Measurements from ENCODE around the gene TAF11L7. TPM values are rescaled to one million over a fixed set of nuclear protein-coding genes. Genes with fewer than 3 reads are reported as not detected.

Gene TAF11L7
- total and polyA plus RNA-seq, 2 donors (not counting 3 experiments of a cell fraction or from before 2014, with no cell fraction given), result not detected

- intact Hi-C loops (cut with micrococcal nuclease), result no loop called here
- dilution Hi-C loops (cut with MboI; ENCODE audit: extremely low pct_ligation_motif_present, low sequenced_read_pairs), result no loop called here
- CTCF ChIA-PET, result no interaction called here
Observed at GRCh38 chr5:17620627-17621026, 35.1 kb upstream of the TAF11L7 start.

DNA sequence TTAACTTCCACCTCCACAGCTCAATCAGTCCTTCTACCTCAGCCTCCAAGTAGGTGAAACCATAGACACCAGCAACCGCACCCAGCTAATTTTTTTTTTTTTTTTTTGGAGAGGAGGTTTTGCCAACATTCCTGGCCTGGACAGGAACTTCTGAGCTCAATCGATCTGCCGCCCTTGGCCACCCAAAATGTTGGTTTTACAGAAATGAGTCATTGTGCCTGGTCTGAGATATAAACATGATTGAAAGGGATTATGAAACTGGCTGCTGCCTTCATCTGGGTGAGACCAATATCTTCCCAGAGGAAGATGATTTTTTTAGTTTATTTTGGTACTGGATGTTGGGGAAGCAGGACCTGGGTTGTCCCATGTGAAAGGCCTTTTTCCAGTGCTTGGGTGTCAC lies 33.8 kb upstream of the TAF11L7 start:
- FAIRE-seq (no peak), DNase-seq (ENCODE audit: low read depth, low spot score) (no peak)
- H2AFZ ChIP-seq (ENCODE audit: low read depth, low read length), result no peak overlapping the region
- no peak for TF ChIP-seq POLR2AphosphoS5 (IDR thresholded peaks at IDR 0.05; ENCODE audit: insufficient read depth, low read depth, low read length)
- TF ChIP-seq FOS (IDR thresholded peaks at IDR 0.05; ENCODE audit: borderline replicate concordance, insufficient read depth, low read length), result no peak
- TF ChIP-seq MYC (IDR thresholded peaks at IDR 0.05; ENCODE audit: low read depth, low read length), result no peak
- no peak for TF ChIP-seq EZH2 (IDR thresholded peaks at IDR 0.05; ENCODE audit: borderline replicate concordance, low read depth, low read length, severe bottlenecking)
- no peak for TF ChIP-seq POLR2A (IDR thresholded peaks at IDR 0.05; ENCODE audit: low read depth, low read length)
- TF ChIP-seq GATA2 (IDR thresholded peaks at IDR 0.05; ENCODE audit: insufficient read depth, insufficient read length, low read depth, low read length), result no peak
- TF ChIP-seq, protein P1, sequence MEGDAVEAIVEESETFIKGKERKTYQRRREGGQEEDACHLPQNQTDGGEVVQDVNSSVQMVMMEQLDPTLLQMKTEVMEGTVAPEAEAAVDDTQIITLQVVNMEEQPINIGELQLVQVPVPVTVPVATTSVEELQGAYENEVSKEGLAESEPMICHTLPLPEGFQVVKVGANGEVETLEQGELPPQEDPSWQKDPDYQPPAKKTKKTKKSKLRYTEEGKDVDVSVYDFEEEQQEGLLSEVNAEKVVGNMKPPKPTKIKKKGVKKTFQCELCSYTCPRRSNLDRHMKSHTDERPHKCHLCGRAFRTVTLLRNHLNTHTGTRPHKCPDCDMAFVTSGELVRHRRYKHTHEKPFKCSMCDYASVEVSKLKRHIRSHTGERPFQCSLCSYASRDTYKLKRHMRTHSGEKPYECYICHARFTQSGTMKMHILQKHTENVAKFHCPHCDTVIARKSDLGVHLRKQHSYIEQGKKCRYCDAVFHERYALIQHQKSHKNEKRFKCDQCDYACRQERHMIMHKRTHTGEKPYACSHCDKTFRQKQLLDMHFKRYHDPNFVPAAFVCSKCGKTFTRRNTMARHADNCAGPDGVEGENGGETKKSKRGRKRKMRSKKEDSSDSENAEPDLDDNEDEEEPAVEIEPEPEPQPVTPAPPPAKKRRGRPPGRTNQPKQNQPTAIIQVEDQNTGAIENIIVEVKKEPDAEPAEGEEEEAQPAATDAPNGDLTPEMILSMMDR (IDR thresholded peaks at IDR 0.05; ENCODE audit: extremely low read depth in 1 of 2, insufficient read depth in 1 of 2, low read depth in 1 of 2, low read length in 2 of 2), result no peak
- TF ChIP-seq MAX (IDR thresholded peaks at IDR 0.05; ENCODE audit: insufficient read depth, insufficient read length), result no peak
- no peak for TF ChIP-seq JUN (IDR thresholded peaks at IDR 0.05; ENCODE audit: borderline replicate concordance, insufficient read depth, insufficient read length, low read depth)
- H3K9me1 ChIP-seq (replicated peaks; ENCODE audit: control insufficient read depth, extremely low read depth, insufficient read depth, low read length), result no peaks in the 10 kb centered on the region
- no TSS peak for BruUV-seq (replicated peaks)
- POLR2A ChIA-PET, result no interaction called here
- no peaks in the 10 kb centered on the region for H3K4me1 ChIP-seq (ENCODE audit: control insufficient read depth, extremely low read depth, insufficient read depth, low read length)
- no peaks in the 10 kb centered on the region for H3K36me3 ChIP-seq (ENCODE audit: control insufficient read depth in 2 of 2, extremely low read depth in 1 of 2, insufficient read depth in 2 of 2, low read length in 2 of 2)
- H3K9ac ChIP-seq (replicated peaks; ENCODE audit: extremely low read depth, insufficient read depth, low read length), result no peak overlapping the region
- H4K20me1 ChIP-seq (replicated peaks; ENCODE audit: control insufficient read depth, extremely low read depth, insufficient read depth, low read length), result no peaks in the 10 kb centered on the region
- dilution Hi-C loops (cut with MboI; ENCODE audit: extremely low pct_ligation_motif_present, low sequenced_read_pairs), result no loop called here
- H3K4me2 ChIP-seq (ENCODE audit: insufficient read depth, low read length), result no peak overlapping the region
- H3K9me3 ChIP-seq (replicated peaks; ENCODE audit: control insufficient read depth, insufficient read depth, low read length), result no peaks in the 10 kb centered on the region
- intact Hi-C loops (cut with micrococcal nuclease), result no loop called here
- H3K27ac ChIP-seq (ENCODE audit: insufficient read depth, low read depth, low read length), result no peak overlapping the region
- no peaks in the 10 kb centered on the region for H3K79me2 ChIP-seq (ENCODE audit: control insufficient read depth, insufficient read depth, low read length)
- H3K27me3 ChIP-seq (ENCODE audit: control insufficient read depth in 2 of 2, insufficient read depth in 2 of 2, low read length in 2 of 2), result no peaks in the 10 kb centered on the region
- no peak overlapping the region for H3K4me3 ChIP-seq (replicated peaks in 1 of 3; ENCODE audit: insufficient read depth in 1 of 3, low read depth in 1 of 3, low read length in 3 of 3)
- CTCF ChIA-PET, result no interaction called here

More at GRCh38 chr5:17620627-17621026, 35.1 kb upstream of the TAF11L7 start:
- H3K36me3 ChIP-seq (ENCODE audit: control insufficient read depth in 2 of 2, extremely low read depth in 1 of 2, insufficient read depth in 2 of 2, low read length in 2 of 2), result no peaks in the 10 kb centered on the region
- H3K4me3 ChIP-seq (replicated peaks in 1 of 3; ENCODE audit: insufficient read depth in 1 of 3, low read depth in 1 of 3, low read length in 3 of 3), result no peak overlapping the region
- no peaks in the 10 kb centered on the region for H3K79me2 ChIP-seq (ENCODE audit: control insufficient read depth, insufficient read depth, low read length)
- no peak overlapping the region for H2AFZ ChIP-seq (ENCODE audit: low read depth, low read length)
- TF ChIP-seq FOS (IDR thresholded peaks at IDR 0.05; ENCODE audit: borderline replicate concordance, insufficient read depth, low read length), result no peak
- TF ChIP-seq, protein P1 (IDR thresholded peaks at IDR 0.05; ENCODE audit: extremely low read depth in 1 of 2, insufficient read depth in 1 of 2, low read depth in 1 of 2, low read length in 2 of 2), result peak in 1 of 2 donors; percentile 6
- H3K9ac ChIP-seq (replicated peaks; ENCODE audit: extremely low read depth, insufficient read depth, low read length), result no peak overlapping the region
- H3K27me3 ChIP-seq (ENCODE audit: control insufficient read depth in 2 of 2, insufficient read depth in 2 of 2, low read length in 2 of 2), result no peaks in the 10 kb centered on the region
- H3K27ac ChIP-seq (ENCODE audit: insufficient read depth, low read depth, low read length), result no peak overlapping the region
- no peaks in the 10 kb centered on the region for H3K4me1 ChIP-seq (ENCODE audit: control insufficient read depth, extremely low read depth, insufficient read depth, low read length)
- DNase-seq (ENCODE audit: low read depth, low spot score), result no peak
- POLR2A ChIA-PET, result no interaction called here
- H3K9me3 ChIP-seq (replicated peaks; ENCODE audit: control insufficient read depth, insufficient read depth, low read length), result no peaks in the 10 kb centered on the region
- BruUV-seq (replicated peaks), result no TSS peak
- no peaks in the 10 kb centered on the region for H4K20me1 ChIP-seq (replicated peaks; ENCODE audit: control insufficient read depth, extremely low read depth, insufficient read depth, low read length)
- no peaks in the 10 kb centered on the region for H3K9me1 ChIP-seq (replicated peaks; ENCODE audit: control insufficient read depth, extremely low read depth, insufficient read depth, low read length)
- no peak overlapping the region for H3K4me2 ChIP-seq (ENCODE audit: insufficient read depth, low read length)
- FAIRE-seq, result no peak
